ENCODE measurements around the gene GART.
A peak's percentile ranks its signal among the peaks of the same experiment; 100 is the strongest.
"Not testable (repeated sequence)": the region's sequence is repeated elsewhere in the genome, so short reads cannot be mapped to it uniquely, and the experiment has no call there.

GART gene

DNA sequence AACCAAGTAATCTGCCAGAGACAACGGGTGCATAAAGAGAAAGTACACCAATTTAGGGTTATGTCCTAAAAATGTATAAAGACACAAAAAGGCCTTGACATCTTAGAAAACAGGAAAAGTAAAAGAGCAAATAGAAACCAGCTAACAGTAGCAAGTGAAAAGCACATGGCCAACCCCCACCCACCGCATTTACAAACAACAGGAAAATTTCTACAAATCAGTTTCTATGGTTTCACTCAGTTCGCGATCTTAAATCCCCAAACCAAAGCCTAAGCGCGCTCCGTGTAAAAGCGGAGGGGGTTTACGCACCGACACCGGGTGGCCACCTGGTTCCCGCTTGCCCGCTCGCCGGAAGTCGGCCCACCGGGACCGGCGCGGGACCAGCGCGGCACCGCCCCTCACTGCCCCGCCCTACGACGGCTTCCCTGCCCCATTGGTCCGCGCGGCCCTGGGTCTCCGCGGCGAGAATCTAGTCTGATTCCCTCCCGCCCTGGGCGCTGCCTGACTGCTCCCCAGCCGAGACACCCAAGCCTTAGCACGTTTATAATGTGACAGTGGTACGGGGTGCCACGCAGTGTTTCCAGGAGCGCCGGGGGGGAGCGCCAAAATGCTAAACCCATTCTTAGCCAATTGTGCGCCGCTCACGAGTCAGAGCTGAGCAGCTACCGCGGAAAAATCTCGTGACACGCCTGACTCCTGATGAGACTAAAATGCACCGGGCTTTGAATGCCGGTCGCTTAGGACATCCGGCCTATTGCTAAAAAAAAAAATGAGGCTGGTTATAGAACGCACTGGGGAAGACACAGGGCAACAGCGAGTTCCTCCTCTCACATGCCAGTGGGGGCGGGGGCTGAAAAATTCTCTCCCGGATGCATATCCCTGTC is at the start of gene GART:
Gene GART (minus strand): TSS at position 362 of the 884 bp plus-strand sequence. CDS start 2,802 bp downstream, outside the sequence.
- peak; percentile 74 to 82 (median 75) for DNase-seq (ENCODE audit: low read depth in 3 of 3)

DNA sequence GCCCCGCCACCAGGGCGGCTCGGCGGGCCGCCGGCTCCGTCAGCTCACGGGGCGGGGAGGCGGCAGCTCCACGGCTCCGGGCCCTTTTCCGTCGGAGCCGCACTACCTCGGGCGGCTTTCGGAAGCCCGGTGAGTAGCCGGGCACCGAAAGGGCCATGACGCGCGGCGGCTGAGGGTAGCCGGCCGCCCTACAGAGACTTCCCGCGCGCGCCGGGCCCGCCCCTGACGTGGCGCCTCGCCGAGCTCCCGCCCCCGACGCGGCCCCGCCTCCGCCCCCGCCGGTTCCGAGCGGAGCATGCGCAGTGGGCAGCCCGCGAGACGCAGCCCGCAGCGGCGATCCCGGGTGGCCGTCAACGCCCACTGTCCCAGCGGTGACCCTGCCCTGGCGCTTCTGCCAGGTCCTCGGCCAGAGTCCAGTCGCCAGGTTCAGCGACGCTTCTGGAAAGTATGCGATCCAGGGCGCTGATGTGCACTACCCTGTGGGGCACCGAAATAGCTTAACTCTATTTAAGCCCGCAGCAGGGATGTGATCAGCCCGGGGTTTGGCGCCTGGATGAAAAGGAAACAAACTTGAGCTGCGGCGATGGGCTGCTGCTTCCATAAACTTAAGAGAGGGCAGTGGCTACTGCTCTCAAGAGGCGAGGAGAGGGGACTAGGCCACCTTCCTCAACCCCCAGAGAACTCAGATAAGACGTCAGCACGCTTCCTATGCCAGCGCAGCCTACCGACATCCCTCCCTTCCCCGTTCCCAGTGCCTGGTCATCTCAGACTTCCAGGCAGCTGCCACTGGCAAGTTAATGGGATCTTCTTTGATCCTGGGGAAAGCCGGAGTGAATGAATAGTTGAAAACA is 46.8 kb upstream of the GART start, which contains the start of gene DONSON:
Gene DONSON (minus strand): TSS at position 200 of the 851 bp plus-strand sequence. CDS start 43 bp downstream, at position 157.
- DNase-seq (ENCODE audit: low read depth in 3 of 3): peak; percentile 69 to 85 (median 77)

DNA sequence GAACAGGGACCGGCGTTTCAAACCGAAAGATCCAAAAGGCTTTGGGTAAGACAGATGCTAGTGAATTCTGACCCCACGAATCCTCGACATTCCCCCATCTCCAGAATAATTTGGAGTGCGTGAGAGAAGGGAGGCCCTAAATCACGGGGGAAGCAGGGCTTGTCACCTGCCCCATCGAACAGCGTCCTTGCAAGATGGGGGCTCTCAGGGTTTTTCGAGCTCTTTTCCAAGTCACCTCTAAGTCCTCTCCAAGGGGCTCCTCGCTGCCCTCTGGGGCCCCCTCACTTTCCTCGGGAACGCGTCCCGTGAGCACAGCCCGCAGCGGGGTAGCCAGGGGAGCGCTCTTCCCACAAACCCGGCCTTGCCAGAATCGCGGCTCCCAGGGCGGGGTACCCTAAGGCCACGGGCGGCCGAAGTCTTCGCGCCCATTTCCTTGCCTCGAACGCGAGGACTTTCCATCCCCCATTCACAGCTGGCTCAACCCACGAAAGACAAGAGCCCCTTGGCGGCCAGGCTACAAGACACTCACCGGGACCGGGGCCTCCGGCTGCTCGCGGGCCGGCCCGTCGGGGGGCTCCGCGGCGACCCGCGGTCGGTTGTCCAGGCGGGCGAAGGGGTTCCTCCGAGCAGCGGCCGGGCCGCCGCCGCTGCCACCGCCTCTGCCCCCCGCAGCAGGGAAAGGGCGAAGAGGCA is 46.0 kb upstream of the GART start:
- peak in 2 of 3 donors; percentile 9 to 20 for DNase-seq (ENCODE audit: low read depth in 3 of 3)

DNA sequence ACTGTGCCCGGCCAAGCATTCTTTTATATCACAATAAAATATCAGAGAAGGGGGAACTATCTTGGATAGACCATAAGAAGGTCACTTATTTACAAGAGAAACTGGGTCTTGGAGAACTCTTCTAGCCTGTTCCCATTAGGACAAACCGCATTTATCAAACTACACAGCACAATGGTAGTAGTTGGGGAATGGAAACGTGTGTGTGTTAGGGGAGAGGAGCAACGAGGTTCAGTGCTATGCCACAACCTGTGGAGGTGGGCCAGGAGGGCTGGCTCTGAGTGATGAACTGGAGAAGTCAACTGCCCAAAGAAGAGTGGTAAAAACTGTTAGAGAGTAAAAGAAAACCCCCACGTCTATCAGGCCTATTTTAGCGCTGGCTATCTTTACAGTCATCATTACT is 45.0 kb upstream of the GART start:
- no peak for DNase-seq (ENCODE audit: low read depth in 3 of 3)

DNA sequence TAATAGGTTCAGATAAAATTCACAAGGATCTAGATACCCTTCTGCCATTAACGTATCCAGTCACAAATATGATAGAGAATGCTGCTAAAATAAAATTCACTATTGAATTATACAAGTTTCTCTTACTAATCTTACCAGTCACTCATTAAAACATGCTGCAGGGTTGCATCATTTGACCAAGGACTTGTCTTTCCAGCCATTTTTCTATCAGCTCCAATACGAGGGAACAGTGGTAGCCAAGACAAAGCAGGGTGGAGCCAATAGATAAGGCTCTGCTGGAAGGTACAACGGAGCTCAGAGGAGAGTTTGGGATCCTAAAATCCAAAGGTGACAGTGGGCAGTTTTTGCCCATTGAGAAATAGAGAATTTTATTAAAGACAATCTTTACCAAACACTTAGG is 42.5 kb upstream of the GART start:
- no peak for DNase-seq (ENCODE audit: low read depth in 3 of 3)

DNA sequence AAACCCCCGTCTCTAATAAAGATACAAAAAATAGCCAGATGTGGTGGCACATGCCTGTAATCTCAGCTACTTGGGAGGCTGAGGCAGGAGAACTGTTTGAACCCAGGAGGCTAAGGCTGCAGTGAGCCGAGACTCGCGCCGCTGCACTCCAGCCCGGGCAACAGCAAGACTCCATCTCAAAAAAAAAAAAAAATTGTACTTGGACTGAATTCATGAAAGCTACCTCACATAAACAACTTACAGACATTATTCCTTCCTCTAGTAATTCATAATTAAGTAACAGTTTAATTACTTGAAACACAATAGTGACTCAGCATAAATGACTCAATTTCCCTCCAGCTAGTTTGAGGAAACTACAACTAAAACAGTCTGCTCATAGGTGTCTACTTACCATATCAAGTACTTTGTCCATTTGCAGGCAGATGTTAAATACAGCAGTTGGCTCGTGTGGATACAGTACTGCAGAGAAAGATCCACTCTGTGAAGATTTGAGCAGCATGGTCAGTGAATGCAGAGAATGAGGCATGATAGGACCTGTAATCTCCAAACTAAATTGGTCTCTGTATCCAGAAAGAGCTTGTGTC is 37.1 kb upstream of the GART start:
- DNase-seq (ENCODE audit: low read depth in 3 of 3): no peak

DNA sequence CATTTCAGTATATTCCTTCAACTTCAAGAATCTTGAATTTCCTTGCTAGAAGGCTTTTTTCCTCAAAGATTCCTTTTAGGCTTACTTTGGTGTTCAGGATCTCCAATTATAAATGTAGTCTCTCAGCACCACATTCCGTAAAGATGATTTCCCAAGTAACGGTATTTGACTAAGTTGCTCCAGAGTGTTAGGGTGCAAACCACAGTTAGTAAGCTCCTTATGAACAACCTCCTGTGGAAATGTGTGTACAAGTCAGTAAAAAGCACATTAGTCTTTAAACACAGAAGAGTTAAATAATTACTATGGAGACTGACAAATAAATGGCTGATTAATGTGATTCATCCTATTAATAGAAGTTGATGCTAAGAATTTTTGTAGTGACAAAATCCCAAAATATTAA is 36.3 kb upstream of the GART start:
- DNase-seq (ENCODE audit: low read depth in 3 of 3): no peak

DNA sequence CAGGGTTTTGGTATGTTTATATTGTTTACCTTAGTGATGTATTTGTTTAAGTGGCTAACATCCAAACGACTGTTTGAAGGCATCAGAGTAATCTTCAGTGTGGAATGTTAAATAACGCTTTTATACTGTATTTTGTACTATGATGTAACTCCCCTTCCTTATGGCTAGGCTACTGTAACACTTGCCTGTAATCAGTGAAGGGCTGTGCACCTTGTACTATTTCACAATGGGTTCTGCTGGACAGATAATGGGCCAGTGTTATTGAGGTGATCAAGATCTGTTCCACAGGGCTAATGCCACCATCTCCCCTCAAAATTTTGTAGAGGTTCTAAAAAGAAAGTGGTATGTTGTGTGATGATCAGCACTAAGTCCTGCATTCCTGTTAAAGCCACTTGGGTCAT is 34.8 kb upstream of the GART start:
- DNase-seq (ENCODE audit: low read depth in 3 of 3): not testable (repeated sequence)

DNA sequence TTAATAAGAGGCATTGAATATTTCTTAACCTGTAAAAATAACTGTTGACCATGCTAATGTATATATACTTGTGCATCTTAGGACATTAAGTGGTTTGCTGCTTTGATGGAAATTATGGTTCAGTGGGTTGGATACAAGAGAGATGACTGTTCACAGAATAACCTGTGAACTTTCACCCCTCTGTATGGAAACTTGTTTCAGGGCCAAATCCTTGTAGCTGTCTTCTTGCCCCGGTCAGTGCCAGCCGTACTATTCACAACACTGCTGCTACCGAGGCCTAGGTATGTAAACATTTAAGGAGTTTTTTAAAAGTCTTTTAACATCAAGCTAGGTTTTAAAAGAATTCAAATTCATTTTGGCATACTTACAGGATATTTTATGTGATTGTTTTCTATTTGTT is 30.4 kb upstream of the GART start:
- DNase-seq (ENCODE audit: low read depth in 3 of 3): no peak

DNA sequence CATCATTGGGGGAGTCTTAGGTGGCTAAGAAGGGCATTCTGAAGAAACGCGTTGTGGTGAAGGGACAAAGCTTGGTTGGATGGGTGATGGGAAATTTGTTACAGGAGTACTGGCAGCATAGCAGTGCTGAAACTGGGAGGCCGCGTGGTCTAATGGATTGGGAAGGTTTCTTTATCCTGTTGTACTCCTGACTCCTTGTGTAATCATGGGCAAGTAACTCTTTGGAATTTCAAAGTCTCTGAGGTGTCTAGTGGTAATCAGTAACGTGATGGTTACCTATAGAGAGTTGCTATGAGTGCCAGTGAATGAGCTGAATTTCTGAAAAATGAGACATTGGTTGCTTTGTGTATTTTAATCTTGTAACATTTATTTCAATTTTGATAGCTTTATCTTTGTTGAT is 28.1 kb upstream of the GART start:
- no peak for DNase-seq (ENCODE audit: low read depth in 3 of 3)

DNA sequence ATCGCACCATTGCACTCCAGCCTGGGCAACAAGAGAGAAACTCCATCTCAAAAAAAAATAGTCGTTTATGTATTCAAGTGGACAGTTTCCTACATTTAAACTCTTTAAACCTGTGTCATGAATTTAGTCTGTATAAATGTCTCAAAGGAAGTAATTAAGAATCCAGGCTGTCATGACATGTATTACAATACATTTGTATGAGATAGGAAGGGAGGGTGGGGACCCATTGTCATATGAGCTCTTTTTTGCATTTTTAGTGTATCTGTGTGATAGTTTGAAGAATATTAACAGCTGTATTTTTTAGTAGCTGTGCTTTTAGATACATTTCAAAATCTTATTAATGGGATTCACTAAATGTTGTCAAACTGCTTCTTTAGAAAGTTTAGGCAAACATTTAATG is 26.5 kb upstream of the GART start:
- DNase-seq (ENCODE audit: low read depth in 3 of 3): no peak

DNA sequence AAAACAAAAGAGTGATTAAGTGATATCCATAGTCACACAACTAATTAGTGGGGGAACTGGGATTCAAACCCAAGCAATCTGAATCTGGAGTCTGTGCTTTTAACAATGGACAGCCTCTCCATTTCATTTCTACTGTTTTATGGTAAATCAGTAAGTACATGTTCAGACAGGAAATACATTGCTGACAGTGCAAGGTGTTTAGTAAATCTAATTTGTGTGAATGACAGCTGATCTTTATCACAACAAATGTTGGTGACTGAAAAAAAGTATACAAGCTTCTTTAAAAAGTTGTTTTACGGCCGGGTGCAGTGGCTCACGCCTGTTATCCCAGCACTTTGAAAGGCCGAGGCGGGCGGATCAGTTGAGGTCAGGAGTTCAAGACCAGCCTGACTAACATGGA is 26.0 kb upstream of the GART start:
- DNase-seq (ENCODE audit: low read depth in 3 of 3): no peak

DNA sequence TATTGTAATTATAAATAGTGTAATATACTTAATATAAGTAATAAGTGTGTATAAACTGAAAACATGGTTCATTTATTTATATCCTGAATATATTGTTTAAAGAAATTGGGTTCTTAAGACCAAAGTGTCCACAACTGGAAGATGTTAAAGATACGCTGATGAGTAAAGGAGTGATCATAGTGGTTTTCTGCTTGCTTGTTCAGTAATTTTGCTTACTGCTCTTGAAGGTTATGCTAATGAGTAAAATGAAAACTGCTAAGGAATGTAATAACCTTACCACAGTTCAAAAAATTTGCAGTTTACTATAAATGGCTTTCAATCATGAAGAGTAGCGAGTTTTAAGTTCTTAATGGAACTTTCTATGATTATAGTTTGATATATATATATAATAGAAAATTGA is 24.6 kb upstream of the GART start:
- no peak for DNase-seq (ENCODE audit: low read depth in 3 of 3)

DNA sequence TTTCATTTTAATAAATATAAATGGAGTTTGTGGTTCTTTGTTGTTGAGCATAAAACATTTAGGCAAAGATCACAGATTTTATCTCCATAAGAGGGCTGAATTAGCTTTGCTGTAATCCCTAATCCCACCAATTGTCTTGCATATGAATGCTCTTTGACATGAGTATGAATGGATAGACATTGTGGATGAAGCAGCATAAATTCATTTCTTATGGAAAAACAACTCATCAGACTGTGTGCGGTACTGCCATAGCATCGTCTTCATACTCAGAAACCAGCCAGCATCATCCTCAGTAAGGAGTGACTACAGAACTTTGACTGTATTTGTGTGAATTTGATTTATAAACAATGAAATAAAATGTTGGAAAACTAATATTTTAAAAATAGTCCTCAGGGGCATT is 20.5 kb upstream of the GART start:
- DNase-seq (ENCODE audit: low read depth in 3 of 3): no peak

DNA sequence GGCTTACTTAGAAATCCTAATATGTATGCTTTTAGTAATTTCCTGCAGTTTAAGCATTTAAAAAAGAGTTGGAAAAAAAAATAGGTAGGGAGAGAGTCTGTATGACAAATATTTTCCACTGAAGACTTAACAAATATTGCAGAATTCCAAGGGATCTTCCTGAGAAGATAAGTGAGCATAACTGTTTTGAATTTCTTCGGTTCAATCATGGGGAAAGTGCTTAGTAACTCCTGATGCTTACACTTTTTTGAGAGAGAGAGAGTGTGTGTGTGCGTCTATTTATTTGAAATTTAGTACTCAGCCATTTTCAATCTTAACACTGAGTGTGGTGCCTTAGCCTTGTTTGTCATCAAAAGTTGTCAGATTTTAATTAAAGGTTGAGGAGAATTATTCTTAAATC is 19.5 kb upstream of the GART start:
- no peak for DNase-seq (ENCODE audit: low read depth in 3 of 3)

DNA sequence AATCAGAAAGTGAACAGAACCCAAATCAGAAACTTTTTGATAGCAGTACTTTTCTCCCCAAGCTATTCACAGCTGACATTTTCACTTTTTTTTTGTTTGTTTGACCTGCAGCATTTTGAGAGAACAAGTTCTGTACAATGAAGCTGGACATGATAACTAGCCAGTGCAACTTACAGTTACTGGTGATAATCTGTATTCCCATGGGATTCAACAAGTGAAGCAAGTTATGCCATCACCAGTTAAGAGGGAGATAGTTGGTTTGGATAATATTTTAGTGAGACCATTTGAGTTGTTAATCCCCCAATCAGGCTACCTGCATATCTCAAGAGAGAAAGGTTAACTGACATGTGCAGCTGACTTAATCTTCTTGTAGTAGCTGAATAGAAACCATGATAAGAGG is 19.0 kb upstream of the GART start:
- no peak for DNase-seq (ENCODE audit: low read depth in 3 of 3)

DNA sequence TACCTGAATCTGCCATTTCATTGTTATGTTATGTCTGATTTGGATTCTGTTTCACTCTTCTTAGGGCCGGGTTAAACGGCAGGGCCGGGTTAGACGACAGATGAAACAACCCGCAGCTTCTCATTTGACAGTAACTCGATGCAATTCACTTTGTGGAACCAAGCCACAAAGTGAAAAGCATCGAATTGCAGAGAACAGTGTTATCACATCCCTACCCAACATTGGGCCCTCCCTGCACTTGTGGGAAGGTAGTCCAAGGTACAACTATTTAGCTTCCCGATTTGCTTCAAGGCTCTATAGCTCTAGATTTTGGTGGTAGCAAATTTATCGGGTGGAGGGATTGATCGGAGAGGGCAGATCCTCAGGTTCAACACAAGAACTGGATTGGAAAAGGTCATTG is 17.9 kb upstream of the GART start:
- DNase-seq (ENCODE audit: low read depth in 3 of 3): no peak

DNA sequence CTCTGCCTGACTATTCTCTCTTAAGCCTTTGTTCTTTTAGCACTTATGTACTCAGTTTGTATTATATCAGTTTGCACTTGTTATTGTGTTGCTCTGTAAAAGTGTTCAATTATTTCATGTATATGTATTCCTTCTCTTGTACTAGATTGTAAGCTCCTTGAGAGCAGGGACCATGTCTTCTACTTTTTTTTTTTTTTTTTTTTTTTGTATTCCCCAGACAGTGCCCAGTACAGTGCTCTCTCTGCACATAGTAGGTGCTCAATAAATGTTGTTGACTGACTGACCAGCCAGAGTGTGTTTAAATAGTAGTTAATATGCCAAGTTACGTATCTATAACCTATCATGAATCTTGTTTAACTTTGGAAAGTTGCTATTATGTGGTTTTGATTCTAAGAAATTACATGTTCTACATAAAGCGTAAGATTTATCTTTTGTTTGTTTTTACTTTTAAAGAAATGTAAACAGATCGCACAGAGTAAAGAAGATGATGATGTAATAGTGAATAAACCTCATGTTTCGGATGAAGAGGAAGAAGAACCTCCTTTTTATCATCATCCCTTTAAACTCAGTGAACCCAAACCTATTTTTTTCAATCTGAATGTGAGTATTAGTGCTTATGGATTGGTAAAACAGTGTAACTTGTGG is 17.0 kb upstream of the GART start:
- DNase-seq (ENCODE audit: low read depth in 3 of 3): no peak

DNA sequence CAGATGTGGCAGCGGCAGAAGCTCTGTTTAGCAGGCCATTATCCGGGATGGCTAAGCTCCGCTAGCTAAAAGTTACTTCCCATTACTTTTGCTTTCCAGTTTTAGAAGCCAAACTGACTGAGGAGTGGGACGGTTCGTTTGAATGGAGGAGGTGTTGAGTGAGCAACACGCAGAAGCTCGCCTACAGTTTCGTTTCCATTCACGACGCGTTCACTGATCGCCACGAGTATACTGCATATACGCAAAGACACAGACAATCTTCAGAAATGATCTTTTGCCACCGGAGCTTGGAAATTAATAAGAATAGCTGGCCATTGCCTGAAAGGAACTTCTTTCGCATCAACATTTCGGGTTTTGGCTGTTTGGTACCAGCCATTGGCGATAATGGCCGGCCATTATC is 15.5 kb upstream of the GART start:
- no peak for DNase-seq (ENCODE audit: low read depth in 3 of 3)

DNA sequence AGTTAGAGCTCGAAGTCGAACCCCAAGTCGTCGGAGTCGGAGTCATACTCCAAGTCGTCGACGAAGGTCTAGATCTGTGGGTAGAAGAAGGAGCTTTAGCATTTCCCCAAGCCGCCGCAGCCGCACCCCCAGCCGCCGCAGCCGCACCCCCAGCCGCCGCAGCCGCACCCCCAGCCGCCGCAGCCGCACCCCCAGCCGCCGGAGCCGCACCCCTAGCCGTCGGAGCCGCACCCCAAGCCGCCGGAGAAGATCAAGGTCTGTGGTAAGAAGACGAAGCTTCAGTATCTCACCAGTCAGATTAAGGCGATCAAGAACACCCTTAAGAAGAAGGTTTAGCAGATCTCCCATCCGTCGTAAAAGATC is 13.0 kb upstream of the GART start:
- no peak for DNase-seq (ENCODE audit: low read depth in 3 of 3)

DNA sequence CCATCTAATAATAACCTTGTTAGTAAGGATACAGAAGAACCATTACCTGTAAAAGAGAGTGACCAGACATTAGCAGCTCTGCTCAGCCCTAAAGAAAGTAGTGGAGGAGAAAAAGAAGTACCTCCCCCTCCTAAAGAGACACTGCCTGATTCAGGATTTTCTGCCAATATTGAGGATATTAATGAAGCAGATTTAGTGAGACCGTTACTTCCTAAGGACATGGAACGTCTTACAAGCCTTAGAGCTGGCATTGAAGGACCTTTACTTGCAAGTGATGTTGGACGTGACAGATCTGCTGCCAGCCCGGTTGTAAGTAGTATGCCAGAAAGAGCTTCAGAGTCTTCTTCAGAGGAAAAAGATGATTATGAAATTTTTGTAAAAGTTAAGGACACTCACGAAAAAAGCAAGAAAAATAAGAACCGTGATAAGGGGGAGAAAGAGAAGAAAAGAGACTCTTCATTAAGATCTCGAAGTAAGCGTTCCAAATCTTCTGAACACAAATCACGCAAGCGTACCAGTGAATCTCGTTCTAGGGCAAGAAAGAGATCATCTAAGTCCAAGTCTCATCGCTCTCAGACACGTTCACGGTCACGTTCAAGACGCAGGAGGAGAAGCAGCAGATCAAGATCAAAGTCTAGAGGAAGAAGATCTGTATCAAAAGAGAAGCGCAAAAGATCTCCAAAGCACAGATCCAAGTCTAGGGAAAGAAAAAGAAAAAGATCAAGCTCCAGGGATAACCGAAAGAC is 12.5 kb upstream of the GART start:
- DNase-seq (ENCODE audit: low read depth in 3 of 3): no peak

Measured in stimulated activated CD4-positive, alpha-beta T cell treated with anti-CD3 and anti-CD28 coated beads, TNF-alpha, amount 100 ng/mL, for 48 hours (primary cell).